PC-9 (cell line): ENCODE measurements around the gene THAP12. TPM values are rescaled to one million over a fixed set of nuclear protein-coding genes. Genes with fewer than 3 reads are reported as not detected.

Source experiments
- BruUV-seq: library from RNA; stranded (reverse); fragments of 400-500 nt; replicated peaks from 2 replicates; lab custom pipeline; 2021; lab: Mats Ljungman, UMichigan
- CTCF ChIA-PET: fragments of 300-600 bp; sonication (Branson Sonifier 250); formaldehyde crosslinking; loops from one replicate; lab custom pipeline; 2022; ENCODE audit warnings: antibody characterized with exemption; lab: Charles Lee
- POLR2A ChIA-PET: fragments of 300-600 bp; sonication (Branson Sonifier 250); formaldehyde crosslinking; loops from one replicate; lab custom pipeline; 2022; ENCODE audit warnings: antibody characterized with exemption; ENCODE audit not compliant: unreplicated experiment; lab: Charles Lee
- DNase-seq, 2 experiments: peaks; one replicate each; pipeline versions ENCODE4 v3.0.0 to v3.0.0-alpha.2; 2015 to 2022; ENCODE audit warnings: mixed read lengths in 1 of 2
- H2AFZ ChIP-seq: fragments of 200-600 bp; sonication (generic); 2 replicates; pipeline ENCODE4 v1.8.1; 2017; ENCODE audit warnings: antibody characterized with exemption
- H3F3A ChIP-seq: fragments of 200-600 bp; sonication (generic); 2 replicates; pipeline ENCODE4 v1.8.1; 2017; ENCODE audit warnings: antibody characterized with exemption, mild to moderate bottlenecking, low read depth; ENCODE audit not compliant: insufficient read depth
- H3K27ac ChIP-seq: fragments of 200-600 bp; sonication (generic); 2 replicates; pipeline ENCODE4 v1.6.1; 2016; ENCODE audit warnings: mixed run types
- H3K27me3 ChIP-seq: fragments of 200-600 bp; sonication (generic); 2 replicates; pipeline ENCODE4 v1.6.1; 2016; ENCODE audit warnings: low read depth, mixed run types; ENCODE audit not compliant: insufficient read depth
- H3K36me3 ChIP-seq: fragments of 200-600 bp; sonication (generic); 2 replicates; pipeline ENCODE4 v1.6.1; 2016; ENCODE audit warnings: low read depth, mixed run types
- H3K4me1 ChIP-seq: fragments of 200-600 bp; sonication (generic); replicated peaks from 2 replicates; pipeline ENCODE4 v1.6.1; 2016; ENCODE audit warnings: mixed run types; ENCODE audit not compliant: insufficient read depth
- H3K4me2 ChIP-seq: fragments of 200-600 bp; sonication (generic); 2 replicates; pipeline ENCODE4 v1.6.1; 2017; ENCODE audit warnings: mixed run types
- H3K4me3 ChIP-seq: fragments of 200-600 bp; sonication (generic); 2 replicates; pipeline ENCODE4 v1.6.1; 2016; ENCODE audit warnings: mixed run types
- H3K79me2 ChIP-seq: fragments of 200-600 bp; sonication (generic); 2 replicates; pipeline ENCODE4 v1.6.1; 2017; ENCODE audit warnings: low read depth, mixed run types
- H3K9me2 ChIP-seq: fragments of 200-600 bp; sonication (generic); 2 replicates; pipeline ENCODE4 v1.8.1; 2017; ENCODE audit warnings: mild to moderate bottlenecking; ENCODE audit not compliant: insufficient read depth
- H3K9me3 ChIP-seq: fragments of 200-600 bp; sonication (generic); 2 replicates; pipeline ENCODE4 v1.8.1; 2016; ENCODE audit warnings: low read depth; ENCODE audit not compliant: insufficient read depth
- H4K20me1 ChIP-seq: fragments of 200-600 bp; sonication (generic); 2 replicates; pipeline ENCODE4 v1.8.1; 2017; ENCODE audit not compliant: insufficient read depth
- CTCF ChIP-seq: fragments of 200-600 bp; sonication (generic); conservative IDR thresholded peaks from 2 replicates; pipeline ENCODE4 v1.6.1; 2017; ENCODE audit warnings: mixed run types, antibody characterized with exemption, mild to moderate bottlenecking, moderate library complexity
- EZH2 ChIP-seq: fragments of 200-600 bp; sonication (generic); IDR thresholded peaks from 2 replicates; pipeline ENCODE4 v1.8.0; 2017; ENCODE audit warnings: antibody characterized with exemption, low read depth
- intact Hi-C: fragments of 100-400 bp; cut with micrococcal nuclease; formaldehyde crosslinking; loops from one replicate; pipeline ENCODE4 v1.10.0; 2022; ENCODE audit not compliant: unreplicated experiment
- total RNA-seq: library from RNA; stranded (reverse); gene quantifications from 2 replicates; pipeline ENCODE4 v1.2.3, GENCODE V29; 2021

THAP12 gene
- total RNA-seq, 1 experiment from 2014 or later: 52.3 TPM

DNA sequence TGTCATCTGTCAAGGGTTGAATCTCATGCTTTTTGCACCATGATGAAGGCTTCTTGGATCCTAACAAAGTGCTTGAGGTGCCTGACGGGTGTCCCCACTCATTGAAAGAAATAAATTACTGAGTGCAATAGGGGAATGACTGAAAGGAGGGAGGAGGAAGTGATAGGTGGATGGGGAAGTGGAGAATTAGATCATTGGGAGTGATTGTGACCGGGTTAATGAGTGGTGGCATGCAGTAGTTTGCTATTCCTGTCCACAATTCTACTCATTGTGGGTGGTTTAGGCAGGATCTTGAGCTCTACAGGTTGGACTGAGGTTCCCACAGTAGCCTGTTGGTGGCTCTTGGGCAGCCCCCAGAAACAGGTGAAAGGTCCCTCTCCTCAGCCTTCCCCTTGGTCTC lies 44.3 kb downstream of the THAP12 start:
- BruUV-seq: no TSS peak
- peaks cover 14% of the 10 kb centered on the region; the same call in 1 of the 2 replicates for H3K9me3 ChIP-seq
- no peaks in the 10 kb centered on the region for H4K20me1 ChIP-seq
- no peaks in the 10 kb centered on the region for H3K36me3 ChIP-seq
- H3K9me2 ChIP-seq: no peaks in the 10 kb centered on the region
- H3K4me3 ChIP-seq: no peak overlapping the region
- H2AFZ ChIP-seq: no peak overlapping the region
- no peaks in the 10 kb centered on the region for H3K79me2 ChIP-seq
- H3K27me3 ChIP-seq: no peaks in the 10 kb centered on the region
- ChIA-PET CTCF (no interaction called here), POLR2A (no interaction called here)
- H3K4me2 ChIP-seq: no peak overlapping the region
- intact Hi-C loops: no loop called here
- no peak for TF ChIP-seq CTCF
- TF ChIP-seq EZH2: no peak
- no peak for DNase-seq
- no peaks in the 10 kb centered on the region for H3K4me1 ChIP-seq
- H3K27ac ChIP-seq: no peak overlapping the region
- H3F3A ChIP-seq: no peaks in the 10 kb centered on the region

GRCh38 chr11:76335842-76336241 lies 45.1 kb downstream of the THAP12 start:
- H3K9me2 ChIP-seq: no peaks in the 10 kb centered on the region
- CTCF ChIA-PET: no interaction called here

GRCh38 chr11:76334826-76335389 lies 46.0 kb downstream of the THAP12 start:
- H4K20me1 ChIP-seq: no peaks in the 10 kb centered on the region
- H3K9me3 ChIP-seq: peaks cover 14% of the 10 kb centered on the region; the same call in 1 of the 2 replicates
- no peaks in the 10 kb centered on the region for H3K79me2 ChIP-seq
- intact Hi-C loops: no loop called here
- no peak overlapping the region for H3K4me3 ChIP-seq
- no peaks in the 10 kb centered on the region for H3K36me3 ChIP-seq
- no peak for DNase-seq
- H3K27me3 ChIP-seq: no peaks in the 10 kb centered on the region
- H3F3A ChIP-seq: no peaks in the 10 kb centered on the region
- no TSS peak for BruUV-seq
- H3K4me1 ChIP-seq: no peaks in the 10 kb centered on the region
- TF ChIP-seq EZH2 (no peak), CTCF (no peak)
- H3K9me2 ChIP-seq: no peaks in the 10 kb centered on the region
- H3K4me2 ChIP-seq: no peak overlapping the region
- H3K27ac ChIP-seq: no peak overlapping the region
- ChIA-PET POLR2A (no interaction called here), CTCF (no interaction called here)
- no peak overlapping the region for H2AFZ ChIP-seq

More at GRCh38 chr11:76335842-76336241, 45.1 kb downstream of the THAP12 start:
- Histone ChIP-seq H3K9me3 (peaks cover 14% of the 10 kb centered on the region; the same call in 1 of the 2 replicates), H3K36me3 (no peaks in the 10 kb centered on the region), H3K4me1 (no peaks in the 10 kb centered on the region), H2AFZ (no peak overlapping the region), H3K79me2 (no peaks in the 10 kb centered on the region), H3F3A (no peaks in the 10 kb centered on the region), H4K20me1 (no peaks in the 10 kb centered on the region), H3K4me2 (no peak overlapping the region), H3K4me3 (no peak overlapping the region), H3K27ac (no peak overlapping the region), H3K27me3 (no peaks in the 10 kb centered on the region)
- BruUV-seq: no TSS peak
- POLR2A ChIA-PET: no interaction called here
- DNase-seq: no peak
- intact Hi-C loops: no loop called here
- TF ChIP-seq CTCF (no peak), EZH2 (no peak)
